Natural killer cell (primary cell): ENCODE measurements around the gene EXOC6B. TPM values are rescaled to one million over a fixed set of nuclear protein-coding genes. Genes with fewer than 3 reads are reported as not detected.
A peak's percentile ranks its signal among the peaks of the same experiment; 100 is the strongest.

Source experiments
- ATAC-seq, 3 donors: fragments of 150-1000 bp in 2 of 3; fragments of 200-7000 bp in 1 of 3; cut with Tn5 transposase; 1 replicate in 1 of 3; 2 replicates in 2 of 3; pipeline ENCODE4 v1.10.0; 2021; ENCODE audit warnings: mild to moderate bottlenecking in 2 of 3, moderate library complexity in 2 of 3
- DNase-seq, 2 donors: peaks; one replicate each; pipeline versions ENCODE4 v3.0.0 to v3.0.0-alpha.2; 2013 to 2021; ENCODE audit warnings: mixed read lengths in 1 of 2
- H3K27ac ChIP-seq: one replicate; pipeline ENCODE4 v1.5.1; 2013; ENCODE audit warnings: mild to moderate bottlenecking, low read length
- H3K27me3 ChIP-seq: one replicate; pipeline ENCODE4 v1.6.1; 2013; ENCODE audit warnings: low read length; ENCODE audit not compliant: control insufficient read depth, insufficient read depth
- H3K36me3 ChIP-seq: one replicate; pipeline ENCODE4 v1.6.1; 2013; ENCODE audit warnings: low read length; ENCODE audit not compliant: control insufficient read depth, insufficient read depth
- H3K4me1 ChIP-seq: one replicate; pipeline ENCODE4 v1.6.1; 2013; ENCODE audit warnings: low read length; ENCODE audit not compliant: control insufficient read depth, insufficient read depth
- H3K4me3 ChIP-seq: one replicate; pipeline ENCODE4 v1.5.1; 2013; ENCODE audit warnings: low read length
- H3K9me3 ChIP-seq: one replicate; pipeline ENCODE4 v1.6.1; 2013; ENCODE audit warnings: low read length; ENCODE audit not compliant: control insufficient read depth, insufficient read depth
- H3K27ac Mint-ChIP-seq, 2 donors: one replicate each; pipeline ENCODE4 v1.8.0; 2022; ENCODE audit warnings: mild to moderate bottlenecking in 2 of 2, mixed read lengths in 2 of 2, moderate library complexity in 1 of 2
- H3K27me3 Mint-ChIP-seq, 2 donors: one replicate each; pipeline ENCODE4 v1.8.0; 2022; ENCODE audit warnings: low read depth in 2 of 2, mixed read lengths in 2 of 2
- H3K36me3 Mint-ChIP-seq: one replicate; pipeline ENCODE4 v1.8.0; 2022; ENCODE audit warnings: mixed read lengths
- H3K4me1 Mint-ChIP-seq, 2 donors: one replicate each; pipeline ENCODE4 v1.8.0; 2022; ENCODE audit warnings: mixed read lengths in 2 of 2
- H3K4me3 Mint-ChIP-seq: one replicate; pipeline ENCODE4 v1.8.0; 2022; ENCODE audit warnings: mild to moderate bottlenecking, moderate library complexity, mixed read lengths
- H3K9me3 Mint-ChIP-seq, 2 donors: one replicate each; pipeline ENCODE4 v1.8.0; 2022; ENCODE audit warnings: mixed read lengths in 2 of 2
- WGBS: methylation state at CpG from one replicate; pipeline ENCODE4 v1.1.7; 2013; ENCODE audit warnings: missing lambda C conversion rate; ENCODE audit not compliant: insufficient coverage; 5-methylcytosine and 5-hydroxymethylcytosine counted together
- intact Hi-C: fragments of 100-400 bp; cut with micrococcal nuclease; formaldehyde crosslinking; loops from one replicate; pipeline ENCODE4 v1.14.2; 2022
- total RNA-seq, 4 donors: library from RNA; stranded (reverse); fragments of 120-200 nt in 1 of 4; gene quantifications; one replicate each; pipeline versions ENCODE4 v1.2.3 to v1.2.4, GENCODE V29; 2013 to 2022
- TF ChIP-seq, protein P1 (sequence below): fragments of 200-600 bp; IDR thresholded peaks from one replicate; pipeline ENCODE4 v1.8.0; 2022; ENCODE audit warnings: antibody characterized with exemption

Gene EXOC6B
- total RNA-seq, 3 donors from 2014 or later (not counting 1 experiment from before 2014, with no cell fraction given): 16.6 to 17.2 (median 17.1) TPM

DNA sequence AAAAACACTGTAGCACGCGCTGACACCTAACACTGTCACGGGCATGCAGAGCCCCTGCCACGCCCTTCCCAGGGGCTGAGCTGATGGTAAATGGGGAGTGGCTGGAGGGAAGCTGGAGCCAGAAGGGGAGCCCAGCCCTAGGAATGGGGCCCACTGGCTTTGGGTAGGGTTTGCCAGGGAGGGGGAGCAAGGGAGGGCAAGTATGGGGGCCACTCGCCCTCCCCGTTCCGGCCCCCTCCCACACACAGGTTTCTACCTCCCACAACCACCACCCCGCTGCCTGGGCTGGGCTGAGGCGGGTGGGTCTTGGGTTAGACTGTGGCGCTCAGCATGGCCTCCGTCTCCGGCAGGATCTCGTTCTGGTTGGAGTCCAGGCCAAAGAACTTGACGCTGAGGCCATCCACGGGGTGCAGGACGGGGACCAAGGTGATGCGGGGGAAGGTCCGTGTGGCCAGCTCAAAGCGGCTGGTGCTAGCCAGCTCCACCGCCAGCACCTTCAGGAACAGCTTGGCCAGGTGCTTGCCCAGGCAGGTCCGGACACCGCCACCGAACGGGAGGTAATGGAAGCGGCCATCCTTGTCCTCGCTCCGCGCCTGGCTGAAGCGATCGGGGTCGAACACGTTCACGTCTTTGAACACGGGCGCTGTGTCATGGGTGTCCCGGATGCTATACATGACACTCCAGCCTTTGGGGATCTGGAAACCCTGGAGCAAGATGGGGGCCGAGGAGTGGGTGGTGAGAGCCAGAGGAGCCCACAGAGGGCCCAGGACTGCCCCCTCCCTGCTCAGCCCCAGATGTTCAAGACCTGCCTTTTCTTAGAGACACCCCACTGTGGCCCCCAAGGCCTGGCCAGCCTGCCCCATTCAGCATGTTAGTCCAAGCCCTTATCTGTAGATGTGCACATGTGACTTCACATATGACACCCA lies 693.7 kb downstream of the EXOC6B start:
- Mint-ChIP-seq H3K9me3 (no peaks in the 10 kb centered on the region), H3K36me3 (no peaks in the 10 kb centered on the region), H3K4me3 (no peak overlapping the region), H3K27ac (no peak overlapping the region), H3K27me3 (no peaks in the 10 kb centered on the region), H3K4me1 (no peaks in the 10 kb centered on the region)
- H3K36me3 ChIP-seq: no peaks in the 10 kb centered on the region
- TF ChIP-seq, protein P1, sequence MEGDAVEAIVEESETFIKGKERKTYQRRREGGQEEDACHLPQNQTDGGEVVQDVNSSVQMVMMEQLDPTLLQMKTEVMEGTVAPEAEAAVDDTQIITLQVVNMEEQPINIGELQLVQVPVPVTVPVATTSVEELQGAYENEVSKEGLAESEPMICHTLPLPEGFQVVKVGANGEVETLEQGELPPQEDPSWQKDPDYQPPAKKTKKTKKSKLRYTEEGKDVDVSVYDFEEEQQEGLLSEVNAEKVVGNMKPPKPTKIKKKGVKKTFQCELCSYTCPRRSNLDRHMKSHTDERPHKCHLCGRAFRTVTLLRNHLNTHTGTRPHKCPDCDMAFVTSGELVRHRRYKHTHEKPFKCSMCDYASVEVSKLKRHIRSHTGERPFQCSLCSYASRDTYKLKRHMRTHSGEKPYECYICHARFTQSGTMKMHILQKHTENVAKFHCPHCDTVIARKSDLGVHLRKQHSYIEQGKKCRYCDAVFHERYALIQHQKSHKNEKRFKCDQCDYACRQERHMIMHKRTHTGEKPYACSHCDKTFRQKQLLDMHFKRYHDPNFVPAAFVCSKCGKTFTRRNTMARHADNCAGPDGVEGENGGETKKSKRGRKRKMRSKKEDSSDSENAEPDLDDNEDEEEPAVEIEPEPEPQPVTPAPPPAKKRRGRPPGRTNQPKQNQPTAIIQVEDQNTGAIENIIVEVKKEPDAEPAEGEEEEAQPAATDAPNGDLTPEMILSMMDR: no peak
- DNase-seq (peak in 1 of 2 donors; percentile 9), ATAC-seq (no peak)
- no peaks in the 10 kb centered on the region for H3K9me3 ChIP-seq
- H3K27ac ChIP-seq: no peak overlapping the region
- H3K4me1 ChIP-seq: no peaks in the 10 kb centered on the region
- WGBS: 95% methylated on average over 37 of the region's 37 CpGs
- intact Hi-C loops: no loop called here
- no peaks in the 10 kb centered on the region for H3K27me3 ChIP-seq
- H3K4me3 ChIP-seq: no peak overlapping the region

DNA sequence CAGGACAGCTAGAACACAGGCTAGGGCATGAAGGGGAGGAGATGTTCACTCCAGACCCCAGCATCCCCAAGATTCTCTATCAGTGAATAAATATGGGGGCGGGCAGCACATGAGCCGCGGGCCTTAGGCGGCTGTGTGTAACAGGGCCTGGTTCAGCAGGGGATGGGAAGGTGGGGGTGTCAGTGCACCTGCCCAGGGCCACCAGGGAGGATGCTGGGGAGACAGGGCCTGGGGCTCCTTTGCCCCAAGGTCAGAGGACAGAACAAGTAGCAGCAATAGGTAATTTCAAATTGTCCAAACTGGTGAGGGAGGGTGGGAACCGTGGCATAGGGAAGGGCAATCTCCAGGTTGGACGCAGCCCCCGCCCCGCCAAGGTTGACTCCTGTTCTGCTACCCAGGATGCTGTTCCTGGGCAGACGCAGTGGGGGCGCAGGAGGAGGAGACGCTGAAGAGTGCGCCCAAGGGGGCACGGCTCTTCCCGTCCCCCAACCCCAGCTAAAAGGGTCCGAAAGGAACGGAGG lies 694.4 kb downstream of the EXOC6B start:
- Mint-ChIP-seq H3K36me3 (no peaks in the 10 kb centered on the region), H3K9me3 (no peaks in the 10 kb centered on the region), H3K4me1 (no peaks in the 10 kb centered on the region), H3K27ac (no peak overlapping the region), H3K4me3 (no peak overlapping the region), H3K27me3 (no peaks in the 10 kb centered on the region)
- H3K9me3 ChIP-seq: no peaks in the 10 kb centered on the region
- H3K27me3 ChIP-seq: no peaks in the 10 kb centered on the region
- DNase-seq (no peak), ATAC-seq (no peak)
- TF ChIP-seq, protein P1: no peak
- H3K27ac ChIP-seq: no peak overlapping the region
- H3K36me3 ChIP-seq: no peaks in the 10 kb centered on the region
- H3K4me1 ChIP-seq: no peaks in the 10 kb centered on the region
- no peak overlapping the region for H3K4me3 ChIP-seq
- 92% methylated on average over 16 of the region's 16 CpGs for WGBS
- intact Hi-C loops: no loop called here

DNA sequence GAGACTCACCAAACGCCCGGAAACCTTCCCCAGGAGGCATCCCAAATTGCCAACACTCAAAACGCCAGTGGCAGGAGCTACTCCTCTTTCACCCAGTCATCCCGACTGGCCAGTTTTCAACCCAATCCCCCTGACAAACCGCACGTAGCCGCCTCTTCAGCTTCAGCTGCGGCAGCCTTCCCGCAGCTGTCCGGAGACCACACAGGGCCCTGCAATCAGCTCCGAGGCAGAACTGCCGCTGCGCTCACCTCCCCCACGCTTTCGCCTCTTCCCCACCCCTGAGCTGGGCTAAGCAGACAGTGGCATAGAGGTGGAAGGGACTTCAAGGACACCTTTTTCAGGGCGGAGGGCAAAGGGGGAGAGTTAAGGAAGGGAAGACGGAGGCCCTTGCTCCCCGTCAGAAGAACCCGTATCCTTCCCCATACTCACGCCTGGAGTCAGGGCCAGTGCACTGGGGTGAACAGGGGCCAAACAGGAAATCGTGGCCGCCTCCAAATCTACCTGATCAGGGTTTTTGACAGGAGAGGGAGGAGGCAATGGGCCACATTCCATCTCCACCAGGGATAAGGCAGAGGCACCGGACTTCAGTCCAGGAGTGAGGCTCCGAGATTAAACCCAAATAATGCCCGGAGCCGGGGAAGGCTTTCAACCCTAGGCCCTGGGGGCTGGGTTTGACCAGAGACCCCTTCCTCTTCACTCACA lies 695.0 kb downstream of the EXOC6B start:
- no peaks in the 10 kb centered on the region for H3K4me1 Mint-ChIP-seq
- Histone ChIP-seq H3K27ac (no peak overlapping the region), H3K4me3 (no peak overlapping the region), H3K4me1 (no peaks in the 10 kb centered on the region), H3K36me3 (no peaks in the 10 kb centered on the region), H3K9me3 (no peaks in the 10 kb centered on the region), H3K27me3 (no peaks in the 10 kb centered on the region)
- WGBS: 57% methylated on average over 21 of the region's 26 CpGs
- H3K36me3 Mint-ChIP-seq: no peaks in the 10 kb centered on the region
- no peaks in the 10 kb centered on the region for H3K27me3 Mint-ChIP-seq
- no peak for ATAC-seq
- intact Hi-C loops: no loop called here
- H3K9me3 Mint-ChIP-seq: no peaks in the 10 kb centered on the region
- no peak overlapping the region for H3K27ac Mint-ChIP-seq
- TF ChIP-seq, protein P1: no peak
- peak in 1 of 2 donors; percentile 8 for DNase-seq
- no peak overlapping the region for H3K4me3 Mint-ChIP-seq
